Dermis blood vessel endothelial cell (primary cell): Measurements from ENCODE around the gene SFXN5. TPM values are rescaled to one million over a fixed set of nuclear protein-coding genes. Genes with fewer than 3 reads are reported as not detected.
A peak's percentile ranks its signal among the peaks of the same experiment; 100 is the strongest.

Experiments
- DNase-seq: peaks from one replicate; pipeline ENCODE4 v3.0.0; 2010
- total RNA-seq: library from RNA; depleted of rRNA; stranded (reverse); fragments of >200 nt; gene quantifications from 2 replicates; pipeline ENCODE4 v1.2.3, GENCODE V29; 2014

The SFXN5 gene
- total RNA-seq, 1 donor from 2014 or later: 16.5 TPM

DNA sequence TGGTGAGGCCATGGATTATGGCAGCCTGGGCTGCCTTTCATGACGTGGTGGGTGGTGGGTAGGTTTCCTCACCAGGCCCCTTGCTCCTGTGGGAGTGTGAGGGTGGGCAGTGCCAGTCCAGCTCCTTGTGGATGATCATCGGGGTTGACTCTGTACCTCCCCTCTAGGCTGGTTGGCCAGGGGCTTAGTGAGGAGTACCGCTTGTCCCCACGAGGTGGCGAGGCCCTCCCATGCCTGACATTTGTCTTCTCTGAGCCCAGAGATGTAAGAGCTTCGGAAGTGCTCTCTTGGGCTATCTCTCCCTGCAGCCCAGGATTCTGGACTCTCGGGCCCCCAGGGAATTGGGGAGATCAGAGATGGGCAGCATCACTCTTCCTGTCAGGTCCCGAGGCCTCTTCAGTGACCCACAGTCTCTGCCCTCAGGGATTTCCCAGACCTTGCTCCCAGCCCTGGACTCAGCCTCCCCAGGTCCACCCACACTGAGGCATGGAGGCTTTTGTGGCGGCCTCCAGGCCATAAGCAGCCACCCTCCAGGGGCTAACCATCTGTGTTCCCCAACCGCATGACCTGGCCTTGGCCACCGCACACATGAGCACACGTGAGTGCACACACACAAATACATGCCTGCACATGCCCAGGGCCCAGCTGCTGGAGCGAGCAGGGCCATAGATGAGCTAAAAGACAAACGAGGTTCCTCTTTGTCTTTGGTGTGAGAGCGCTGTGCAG, 177.8 kb downstream of the SFXN5 start:
- DNase-seq: peak; percentile 87

GRCh38 chr2:72892506-72893173, 178.9 kb downstream of the SFXN5 start:
- peak; percentile 88 for DNase-seq

Other genes with a start within 250 kb of the SFXN5 start
- gene EXOC6B, start 245.7 kb downstream of the SFXN5 start, total RNA-seq: 23.3 and 45.7 TPM in 2 replicates
- 51.7 and 52.4 TPM in 2 replicates for gene SPR, start 184.3 kb downstream of the SFXN5 start, total RNA-seq
- gene EMX1, start 154.2 kb downstream of the SFXN5 start, total RNA-seq: not detected in 2 replicates
- gene RAB11FIP5, start 41.2 kb upstream of the SFXN5 start, total RNA-seq: 66.0 and 103 TPM in 2 replicates
- gene NOTO, start 130.9 kb upstream of the SFXN5 start, total RNA-seq: not detected in 2 replicates
- 22.6 and 26.5 TPM in 2 replicates for gene SMYD5, start 142.5 kb upstream of the SFXN5 start, total RNA-seq
- 19.8 and 29.4 TPM in 2 replicates for gene PRADC1, start 161.5 kb upstream of the SFXN5 start, total RNA-seq
- gene CCT7, start 162.6 kb upstream of the SFXN5 start, total RNA-seq: 338 and 453 TPM in 2 replicates
- gene FBXO41, start 212.8 kb upstream of the SFXN5 start, total RNA-seq: 0.19 and 0.34 TPM in 2 replicates
- gene EGR4, start 221.8 kb upstream of the SFXN5 start, total RNA-seq: not detected in 2 replicates